SK-N-MC (cell line): ENCODE data around the gene RASSF1.

Experiments used
- EZH2 ChIP-seq: fragments of 200-600 bp; sonication (generic); IDR thresholded peaks from one replicate; pipeline ENCODE4 v1.6.1; 2017; ENCODE audit warnings: antibody characterized with exemption
- POLR2AphosphoS5 ChIP-seq: IDR thresholded peaks from 2 replicates; pipeline ENCODE4 v1.6.1; 2012; ENCODE audit warnings: mild to moderate bottlenecking, low read depth, low read length, borderline replicate concordance

DNA sequence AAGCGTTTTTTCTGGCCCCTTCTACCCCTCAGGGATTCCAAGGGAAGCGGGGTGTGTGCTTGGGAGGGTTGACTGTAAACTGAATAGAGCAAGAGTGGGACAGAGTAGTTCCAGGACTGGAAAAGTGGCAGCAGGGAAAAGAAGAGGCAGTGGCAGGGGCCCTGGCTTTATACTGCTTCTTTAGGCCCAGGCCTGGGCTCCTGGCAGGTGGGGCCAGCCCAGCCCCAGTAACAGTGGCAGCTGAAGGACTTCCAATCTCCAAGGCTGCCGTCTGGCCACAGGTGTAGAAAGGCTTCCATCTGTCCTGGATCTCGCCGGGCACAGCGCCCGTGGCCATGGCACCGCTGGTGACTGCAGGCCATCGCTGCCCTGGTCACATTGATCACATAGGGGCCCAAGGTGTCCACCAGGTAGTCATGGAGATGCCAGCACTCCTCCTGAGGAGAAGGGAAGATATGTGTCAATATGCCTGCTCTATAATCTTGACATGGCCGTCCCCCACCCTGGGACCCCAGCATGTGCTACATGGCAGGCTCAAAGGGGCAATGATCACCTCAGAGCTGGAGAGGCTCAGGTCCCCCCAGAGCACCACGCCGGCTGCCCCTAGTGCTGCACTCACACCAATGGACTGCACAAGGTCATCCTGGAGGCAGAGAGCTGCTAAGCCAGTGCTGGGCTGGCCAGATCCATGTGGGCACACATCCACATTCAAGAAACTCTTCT lies 47.4 kb downstream of the RASSF1 start:
- TF ChIP-seq EZH2 = no peak
- no peak for TF ChIP-seq POLR2AphosphoS5
